ENCODE data around the gene TAF1L.
"Not testable (repeated sequence)": the region's sequence is repeated elsewhere in the genome, so short reads cannot be mapped to it uniquely, and the experiment has no call there.

TAF1L gene, protein sequence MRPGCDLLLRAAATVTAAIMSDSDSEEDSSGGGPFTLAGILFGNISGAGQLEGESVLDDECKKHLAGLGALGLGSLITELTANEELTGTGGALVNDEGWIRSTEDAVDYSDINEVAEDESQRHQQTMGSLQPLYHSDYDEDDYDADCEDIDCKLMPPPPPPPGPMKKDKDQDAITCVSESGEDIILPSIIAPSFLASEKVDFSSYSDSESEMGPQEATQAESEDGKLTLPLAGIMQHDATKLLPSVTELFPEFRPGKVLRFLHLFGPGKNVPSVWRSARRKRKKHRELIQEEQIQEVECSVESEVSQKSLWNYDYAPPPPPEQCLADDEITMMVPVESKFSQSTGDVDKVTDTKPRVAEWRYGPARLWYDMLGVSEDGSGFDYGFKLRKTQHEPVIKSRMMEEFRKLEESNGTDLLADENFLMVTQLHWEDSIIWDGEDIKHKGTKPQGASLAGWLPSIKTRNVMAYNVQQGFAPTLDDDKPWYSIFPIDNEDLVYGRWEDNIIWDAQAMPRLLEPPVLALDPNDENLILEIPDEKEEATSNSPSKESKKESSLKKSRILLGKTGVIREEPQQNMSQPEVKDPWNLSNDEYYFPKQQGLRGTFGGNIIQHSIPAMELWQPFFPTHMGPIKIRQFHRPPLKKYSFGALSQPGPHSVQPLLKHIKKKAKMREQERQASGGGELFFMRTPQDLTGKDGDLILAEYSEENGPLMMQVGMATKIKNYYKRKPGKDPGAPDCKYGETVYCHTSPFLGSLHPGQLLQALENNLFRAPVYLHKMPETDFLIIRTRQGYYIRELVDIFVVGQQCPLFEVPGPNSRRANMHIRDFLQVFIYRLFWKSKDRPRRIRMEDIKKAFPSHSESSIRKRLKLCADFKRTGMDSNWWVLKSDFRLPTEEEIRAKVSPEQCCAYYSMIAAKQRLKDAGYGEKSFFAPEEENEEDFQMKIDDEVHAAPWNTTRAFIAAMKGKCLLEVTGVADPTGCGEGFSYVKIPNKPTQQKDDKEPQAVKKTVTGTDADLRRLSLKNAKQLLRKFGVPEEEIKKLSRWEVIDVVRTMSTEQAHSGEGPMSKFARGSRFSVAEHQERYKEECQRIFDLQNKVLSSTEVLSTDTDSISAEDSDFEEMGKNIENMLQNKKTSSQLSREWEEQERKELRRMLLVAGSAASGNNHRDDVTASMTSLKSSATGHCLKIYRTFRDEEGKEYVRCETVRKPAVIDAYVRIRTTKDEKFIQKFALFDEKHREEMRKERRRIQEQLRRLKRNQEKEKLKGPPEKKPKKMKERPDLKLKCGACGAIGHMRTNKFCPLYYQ (N-terminal part only)

DNA sequence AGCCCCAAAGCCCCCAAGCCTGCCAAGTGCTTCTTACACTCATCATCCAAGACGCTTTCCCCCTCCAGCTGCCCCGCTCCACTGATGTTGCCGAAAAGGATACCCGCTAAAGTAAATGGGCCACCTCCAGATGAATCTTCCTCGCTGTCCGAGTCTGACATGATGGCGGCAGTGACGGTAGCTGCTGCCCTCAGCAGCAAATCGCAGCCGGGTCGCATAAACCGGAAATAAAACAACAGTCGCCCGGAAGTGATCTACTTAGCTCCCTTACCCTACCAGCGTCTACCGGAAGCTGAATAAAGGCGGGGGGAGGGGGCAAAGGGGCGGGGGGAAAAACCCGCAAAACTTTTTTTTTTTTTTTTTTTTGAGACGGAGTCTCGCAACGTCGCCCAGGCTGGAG is at the start of gene TAF1L:
Gene TAF1L (minus strand): TSS at position 308 of the 400 bp plus-strand sequence. CDS start 90 bp downstream, at position 218.
- no peak for DNase-seq (ENCODE audit: low read depth)

DNA sequence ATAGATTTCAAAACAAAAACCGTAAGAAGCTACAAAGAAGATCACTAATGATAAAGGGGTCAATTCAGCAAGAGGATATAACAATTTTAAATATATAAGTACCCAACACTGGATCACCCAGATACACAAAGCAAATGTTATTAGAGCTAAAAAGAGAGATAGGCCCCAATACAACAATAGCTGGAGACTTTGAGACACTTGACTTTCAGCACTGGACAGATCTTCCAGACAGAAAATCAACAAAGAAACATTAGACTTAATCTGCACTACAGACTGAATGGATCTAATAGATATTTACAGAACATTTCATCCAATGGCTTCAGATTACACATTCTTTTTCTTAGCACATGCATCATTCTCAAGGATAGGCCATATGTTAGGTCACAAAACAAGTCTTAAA is 46.3 kb upstream of the TAF1L start:
- DNase-seq (ENCODE audit: low read depth): no peak

DNA sequence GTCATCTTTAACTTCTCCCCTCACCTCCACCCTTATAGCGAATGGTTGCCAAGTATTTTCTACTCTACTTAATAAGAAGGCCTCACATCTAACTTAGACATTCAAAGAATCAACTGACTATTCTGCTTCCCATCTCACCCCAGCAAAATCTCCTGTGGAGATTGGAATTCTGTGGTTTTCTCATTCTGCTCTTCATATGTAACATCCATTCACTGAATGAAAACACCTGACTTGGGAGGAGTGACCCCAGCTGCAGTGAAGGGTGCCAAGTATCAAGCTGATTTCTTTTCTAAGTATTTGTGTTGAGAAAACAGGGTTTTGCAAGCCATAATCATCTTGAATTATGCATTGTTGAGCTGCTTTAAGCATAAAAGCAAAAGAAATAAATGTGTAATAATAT is 42.5 kb upstream of the TAF1L start:
- no peak for DNase-seq (ENCODE audit: low read depth)

DNA sequence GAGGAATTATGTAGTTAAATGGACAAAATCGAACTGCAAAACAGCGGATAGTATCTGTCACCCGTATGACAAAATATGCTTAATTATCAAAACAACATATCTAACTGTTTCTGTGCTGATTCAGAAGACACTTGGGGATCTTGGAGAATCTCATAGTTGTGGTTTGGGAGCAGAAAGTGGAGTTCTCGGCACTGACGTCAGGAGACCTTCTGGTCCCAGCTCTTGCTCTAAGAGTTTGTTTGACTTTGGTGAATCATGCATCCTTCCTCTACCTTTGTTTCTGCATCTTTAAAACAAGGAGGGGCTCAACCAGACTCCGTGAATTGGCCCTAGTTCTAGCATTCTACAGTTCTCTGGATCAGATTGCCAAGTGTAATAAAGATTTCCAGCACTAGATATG is 37.0 kb upstream of the TAF1L start:
- DNase-seq (ENCODE audit: low read depth): no peak

DNA sequence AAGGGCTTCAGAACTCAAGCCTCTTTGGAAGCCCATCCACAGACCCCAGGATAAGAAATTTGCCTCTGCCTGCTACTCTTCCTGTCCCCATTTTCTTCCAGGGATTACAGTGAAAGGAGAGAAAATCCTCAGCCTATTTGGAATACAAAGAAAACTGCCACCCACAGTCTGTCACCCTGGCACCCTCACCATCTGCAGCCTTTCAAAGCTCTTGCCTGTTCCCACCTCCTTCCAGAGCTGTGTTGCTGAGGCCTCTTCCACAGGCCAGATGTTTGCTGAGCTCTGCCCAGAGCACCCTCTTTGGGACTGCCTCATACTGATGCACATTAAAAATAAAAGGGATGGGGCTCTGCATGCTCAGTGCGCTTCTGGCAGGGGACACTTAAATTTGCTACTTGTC is 35.9 kb upstream of the TAF1L start:
- no peak for DNase-seq (ENCODE audit: low read depth)

DNA sequence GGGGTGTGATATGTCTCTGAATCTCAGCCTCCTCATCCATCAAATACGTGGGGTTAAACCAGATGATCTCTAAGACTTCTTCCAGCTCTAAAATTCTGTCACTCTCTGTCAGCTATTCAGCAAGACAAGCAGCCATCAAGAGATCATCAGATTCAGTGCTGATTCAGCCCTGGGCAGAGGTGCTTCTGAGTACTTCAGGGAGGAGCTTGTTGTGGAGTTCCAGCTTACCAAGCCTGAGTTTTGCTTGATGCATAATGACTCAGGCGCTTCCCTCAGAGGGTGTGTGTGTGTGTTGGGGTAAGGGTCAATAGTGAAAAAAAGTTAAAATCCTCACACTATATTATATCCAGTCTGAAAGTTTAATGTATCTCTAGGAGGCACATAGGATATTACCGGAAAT is 29.6 kb upstream of the TAF1L start:
- no peak for DNase-seq (ENCODE audit: low read depth)

DNA sequence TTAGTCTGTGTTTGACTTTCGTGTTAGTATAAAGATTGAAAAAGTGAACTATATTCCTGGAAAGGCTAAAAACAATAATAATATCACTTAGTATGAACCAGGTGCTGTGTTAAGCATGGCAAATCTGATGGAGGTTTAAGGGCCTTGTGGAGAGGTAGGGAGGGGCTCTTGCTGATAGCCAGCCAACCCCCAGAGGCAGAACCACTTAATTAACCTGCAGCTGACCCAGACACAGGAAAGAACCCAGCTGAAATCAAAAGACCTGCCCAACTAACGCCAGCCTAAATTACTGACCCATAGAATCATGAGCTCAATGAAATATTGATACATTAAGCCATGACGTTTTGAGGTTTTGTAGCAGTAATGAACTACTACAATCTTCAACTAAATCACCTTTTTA is 28.3 kb upstream of the TAF1L start:
- DNase-seq (ENCODE audit: low read depth): no peak

DNA sequence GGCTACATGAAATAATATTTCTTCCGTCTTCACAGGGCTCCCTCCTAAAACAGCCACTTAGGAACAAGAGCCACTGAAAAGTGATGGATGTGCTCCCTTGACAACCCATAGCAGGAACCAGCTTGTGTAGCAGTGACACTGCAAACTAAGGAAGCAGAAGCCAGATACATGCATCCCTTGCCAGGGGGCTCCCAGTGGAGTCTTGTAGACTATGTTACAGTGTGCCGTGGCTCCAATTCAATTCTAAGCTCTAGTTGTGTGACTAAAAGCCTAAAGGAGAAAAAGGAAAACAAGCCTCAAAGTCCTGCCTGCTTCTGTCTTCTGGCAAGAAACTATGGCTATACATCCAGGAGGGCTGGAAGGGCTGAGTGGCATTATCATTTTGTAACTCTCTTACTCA is 12.2 kb upstream of the TAF1L start:
- DNase-seq (ENCODE audit: low read depth): no peak

DNA sequence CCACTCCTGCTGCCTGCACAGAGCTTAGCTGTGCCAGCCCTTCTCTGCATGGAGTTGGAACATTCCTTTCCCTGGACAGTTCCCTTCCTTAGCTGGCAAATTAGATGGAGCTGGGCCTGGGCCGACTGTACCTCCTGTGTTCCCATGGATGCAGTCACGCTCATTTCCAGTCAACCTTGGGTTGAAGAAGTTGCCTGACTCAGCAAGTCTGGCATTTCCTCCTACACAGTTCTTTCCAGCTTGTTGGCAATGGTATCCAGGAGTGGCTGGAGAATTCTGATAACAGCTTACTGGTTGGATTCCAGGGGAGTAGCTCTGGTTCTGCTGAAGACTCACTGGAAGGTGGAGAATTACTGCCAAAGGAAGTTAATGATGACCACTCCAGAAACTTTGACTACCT is 9.2 kb upstream of the TAF1L start:
- DNase-seq (ENCODE audit: low read depth): no peak

DNA sequence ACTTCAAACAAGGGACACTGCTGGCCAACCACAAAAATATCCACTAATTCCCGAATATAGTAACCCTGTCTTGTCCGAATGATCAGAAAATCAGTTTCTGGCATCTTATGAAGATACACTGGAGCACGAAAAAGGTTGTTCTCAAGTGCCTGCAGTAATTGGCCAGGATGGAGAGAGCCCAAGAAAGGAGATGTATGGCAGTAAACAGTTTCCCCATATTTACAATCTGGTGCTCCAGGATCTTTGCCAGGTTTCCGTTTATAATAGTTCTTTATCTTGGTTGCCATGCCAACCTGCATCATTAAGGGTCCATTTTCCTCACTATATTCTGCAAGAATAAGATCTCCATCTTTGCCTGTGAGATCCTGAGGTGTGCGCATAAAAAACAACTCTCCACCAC is 2.3 kb downstream of the TAF1L start:
- not testable (repeated sequence) for DNase-seq (ENCODE audit: low read depth)

DNA sequence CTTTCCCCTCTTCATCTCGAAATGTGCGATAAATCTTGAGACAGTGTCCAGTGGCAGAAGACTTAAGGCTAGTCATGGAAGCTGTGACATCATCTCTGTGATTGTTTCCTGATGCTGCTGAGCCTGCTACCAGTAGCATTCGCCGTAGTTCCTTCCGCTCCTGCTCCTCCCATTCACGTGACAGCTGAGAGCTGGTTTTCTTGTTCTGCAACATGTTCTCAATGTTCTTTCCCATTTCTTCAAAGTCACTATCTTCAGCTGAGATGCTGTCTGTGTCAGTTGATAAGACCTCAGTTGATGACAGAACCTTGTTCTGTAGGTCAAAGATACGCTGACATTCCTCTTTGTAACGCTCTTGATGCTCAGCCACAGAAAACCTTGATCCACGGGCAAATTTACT is 3.5 kb downstream of the TAF1L start:
- DNase-seq (ENCODE audit: low read depth): no peak

DNA sequence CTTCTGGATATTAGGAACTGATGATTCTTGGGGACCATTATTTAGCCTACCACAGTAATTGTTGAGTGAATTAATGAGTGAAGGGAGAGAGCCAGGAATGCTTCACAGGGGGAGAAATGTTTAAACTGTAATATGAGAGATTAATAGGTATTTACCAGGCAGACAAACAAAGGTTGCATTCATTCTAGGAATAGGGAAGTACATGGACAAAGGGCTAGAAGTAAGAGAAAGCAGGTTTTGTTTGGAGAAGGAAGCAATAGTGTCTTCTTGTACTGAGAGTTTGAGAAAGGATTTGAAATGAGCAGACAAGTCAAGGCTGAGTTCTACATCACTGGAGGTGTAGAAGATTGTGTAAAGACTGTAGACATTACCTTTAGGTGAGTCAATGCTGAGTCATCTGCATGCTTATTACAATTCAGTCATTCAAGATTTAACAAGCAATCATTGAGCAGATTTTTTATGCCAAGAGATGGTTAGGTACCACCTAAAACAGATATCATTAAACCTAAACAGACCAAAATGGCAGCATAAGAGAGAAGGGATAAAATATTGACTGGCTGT is 8.0 kb downstream of the TAF1L start:
- no peak for DNase-seq (ENCODE audit: low read depth)

DNA sequence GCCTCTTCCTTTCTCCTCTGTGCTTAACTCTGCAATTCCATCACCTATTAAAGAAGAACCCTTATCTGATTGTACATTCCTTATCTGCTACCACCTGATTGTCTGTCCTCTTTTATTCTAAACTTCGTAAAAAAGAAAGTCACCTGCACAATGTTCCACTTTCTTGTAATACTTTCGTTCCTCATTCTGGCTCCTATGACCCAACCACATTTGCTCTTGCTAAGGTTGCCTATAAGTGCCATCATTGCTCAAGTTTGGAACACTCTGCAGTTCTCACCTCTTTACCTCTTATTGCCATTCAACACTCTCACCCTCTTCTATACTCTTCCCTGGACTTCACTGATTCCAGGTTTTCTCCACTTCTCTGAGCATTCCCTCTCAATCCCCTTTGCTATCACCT is 10.1 kb downstream of the TAF1L start:
- no peak for DNase-seq (ENCODE audit: low read depth)

DNA sequence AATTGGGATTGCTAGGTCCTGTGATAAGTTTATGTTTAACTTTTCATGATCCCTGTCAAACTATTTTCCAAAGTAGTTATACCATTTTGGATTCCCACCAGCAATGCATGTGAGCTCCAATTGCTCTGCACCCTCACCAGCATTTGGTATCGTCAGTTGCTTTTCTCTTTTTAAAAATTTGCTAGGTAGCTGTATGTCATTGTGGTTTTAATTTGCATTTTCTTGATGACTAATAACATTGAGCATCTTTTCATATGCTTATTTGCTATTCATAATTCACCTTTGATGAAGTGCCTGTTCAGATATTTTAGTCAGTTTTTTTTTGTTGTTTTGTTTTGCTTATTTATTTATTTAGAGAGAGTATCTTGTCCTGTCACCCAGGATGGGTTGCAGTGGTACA is 12.5 kb downstream of the TAF1L start:
- no peak for DNase-seq (ENCODE audit: low read depth)

DNA sequence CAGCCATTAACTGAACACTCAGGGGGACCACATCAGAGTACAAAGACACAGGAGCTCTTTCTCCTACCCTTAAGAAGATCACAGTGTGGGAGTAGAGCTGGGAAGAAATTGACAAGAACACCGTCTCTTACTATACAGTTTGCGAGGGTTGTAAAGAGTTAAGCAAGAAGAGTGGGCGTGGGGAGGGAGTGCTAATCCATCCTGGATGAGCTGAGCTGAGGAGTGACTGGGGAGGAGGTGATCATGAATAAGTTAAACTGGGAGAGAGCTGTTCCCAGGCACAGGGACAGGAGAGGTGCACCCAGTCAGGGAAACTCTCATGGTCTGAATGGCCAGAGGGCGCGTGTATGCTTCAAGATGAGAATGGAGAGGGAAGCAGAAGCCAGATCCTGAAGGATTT is 17.2 kb downstream of the TAF1L start:
- DNase-seq (ENCODE audit: low read depth): no peak

DNA sequence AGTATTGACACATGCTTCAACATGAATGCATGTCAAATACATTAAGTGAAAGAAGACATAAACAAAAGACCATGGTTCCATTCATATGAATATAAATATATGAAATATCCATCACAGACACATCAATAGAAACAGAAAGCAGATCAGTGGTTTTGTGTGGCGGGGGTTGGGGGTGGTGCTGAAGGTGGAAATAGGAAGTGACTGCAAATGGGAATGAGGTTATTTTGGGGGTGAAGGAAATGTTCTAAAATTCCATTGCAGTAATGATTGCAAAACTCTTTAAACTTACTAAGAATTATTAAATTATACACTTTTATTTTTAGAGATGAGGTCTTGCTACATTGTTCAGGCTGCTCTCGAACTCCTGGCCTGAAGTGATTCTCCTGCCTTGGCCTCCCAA is 28.7 kb downstream of the TAF1L start:
- no peak for DNase-seq (ENCODE audit: low read depth)

DNA sequence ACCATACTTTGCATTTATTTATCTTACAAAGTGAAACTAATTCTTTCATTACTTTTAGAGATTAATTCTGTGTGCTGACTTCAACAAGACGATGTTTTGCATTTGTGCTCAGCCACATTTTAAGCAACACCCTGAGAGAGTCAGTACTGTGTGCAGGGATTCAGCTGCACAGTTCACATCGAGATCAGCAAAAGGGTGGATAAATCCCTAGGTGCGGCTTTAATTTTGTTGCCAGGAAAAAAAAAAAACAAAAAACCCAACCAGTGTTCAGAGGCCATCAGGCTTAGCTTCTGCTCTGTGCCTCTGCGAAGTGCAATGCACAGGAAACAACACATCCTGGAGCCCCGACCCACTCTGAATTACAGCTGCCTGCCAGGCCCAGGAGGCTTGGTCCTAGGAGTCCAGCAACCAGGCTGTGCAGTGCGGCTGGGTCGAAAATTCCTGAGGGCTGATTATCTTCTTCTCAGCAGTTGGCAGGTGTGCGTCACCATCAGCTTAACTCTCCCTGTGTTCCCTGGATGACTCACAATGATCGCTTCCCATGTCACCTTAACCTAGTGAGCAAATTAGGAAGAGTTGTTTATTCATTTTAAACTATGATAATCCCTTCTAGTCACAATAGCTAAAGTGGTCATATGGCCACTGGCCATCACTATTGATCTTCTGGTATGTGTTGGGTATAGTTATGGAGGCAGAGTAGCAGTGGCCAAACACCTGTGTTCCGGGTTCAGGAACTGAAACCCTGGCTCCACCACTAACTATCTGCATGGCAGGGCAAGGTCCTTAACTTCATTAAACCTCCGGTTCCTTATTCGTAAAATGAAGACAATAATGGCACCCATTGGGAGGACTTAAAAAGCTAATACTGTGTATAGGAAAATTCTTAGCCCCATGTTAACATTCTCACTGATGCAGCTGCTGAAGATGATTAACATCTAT is 31.3 kb downstream of the TAF1L start:
- DNase-seq (ENCODE audit: low read depth): no peak

DNA sequence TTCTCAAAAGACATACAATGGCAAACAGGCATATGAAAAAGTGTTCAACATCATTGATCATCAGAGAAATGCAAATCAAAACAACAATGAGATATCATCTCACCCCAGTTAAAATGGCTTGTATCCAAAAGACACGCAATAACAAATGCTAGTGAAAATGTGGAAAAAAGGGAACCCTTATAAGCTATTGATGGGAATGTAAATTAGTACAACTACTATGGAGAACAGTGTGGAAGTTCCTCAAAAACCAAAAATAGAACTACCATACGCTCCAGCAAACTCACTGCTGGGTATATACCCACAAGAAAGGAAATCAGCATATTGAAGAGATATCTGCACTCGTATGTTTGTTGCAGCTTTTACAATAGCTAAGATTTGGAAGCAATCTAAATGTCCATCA is 36.4 kb downstream of the TAF1L start:
- not testable (repeated sequence) for DNase-seq (ENCODE audit: low read depth)

DNA sequence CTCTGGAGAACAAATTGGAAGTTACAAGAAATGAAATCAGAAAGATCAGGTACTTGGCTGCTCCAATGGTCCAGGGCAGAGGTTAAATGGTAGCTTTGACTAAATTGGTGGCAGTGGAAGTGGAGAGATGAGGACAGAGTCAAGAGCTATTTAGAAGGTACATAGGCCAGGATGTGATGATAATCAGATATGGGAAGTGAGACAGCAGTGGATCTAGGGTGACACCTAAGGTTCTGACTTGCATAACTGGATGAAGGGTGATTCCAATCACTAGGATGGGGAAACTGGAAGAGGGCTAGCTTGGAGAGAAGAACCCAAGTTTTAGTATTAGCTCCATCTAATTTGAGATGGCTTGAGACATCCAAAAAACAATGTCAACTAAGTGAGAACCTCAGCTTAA is 38.5 kb downstream of the TAF1L start:
- DNase-seq (ENCODE audit: low read depth): no peak

DNA sequence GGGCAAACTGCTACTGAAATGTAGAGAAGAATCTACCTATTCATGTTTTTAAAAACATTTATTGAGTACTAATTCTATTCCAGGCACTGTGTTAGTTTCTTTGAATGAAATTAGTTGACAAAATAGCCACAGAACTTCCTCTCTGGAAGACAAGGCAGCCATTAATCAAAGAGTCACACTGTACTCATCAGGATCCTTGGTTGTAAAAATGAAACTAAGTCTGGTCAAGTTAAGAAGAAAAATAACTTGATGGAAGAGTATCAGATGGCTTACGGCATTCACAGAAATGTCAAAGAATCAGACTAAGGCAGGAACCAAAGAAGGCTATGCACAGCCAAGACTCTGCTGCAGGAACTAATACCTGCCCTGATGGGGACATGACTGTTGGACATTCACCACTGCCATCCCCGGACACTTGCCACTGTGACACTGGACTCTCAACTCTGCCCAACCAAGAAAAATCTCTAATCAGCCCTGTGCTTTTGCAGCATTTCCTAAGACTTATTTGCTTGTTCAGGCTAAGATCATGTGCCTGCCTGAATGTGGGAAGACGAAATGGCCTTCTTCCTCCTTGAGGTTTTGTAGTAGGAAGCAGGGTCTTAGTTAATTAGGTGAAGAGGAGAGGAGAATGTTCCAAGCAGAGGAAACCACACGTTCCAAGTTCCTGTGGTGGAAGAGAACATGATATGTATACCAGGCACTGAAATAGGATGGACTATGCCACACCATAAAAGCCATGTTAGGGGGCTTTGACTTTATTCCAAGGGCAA is 39.2 kb downstream of the TAF1L start:
- no peak for DNase-seq (ENCODE audit: low read depth)

Data from stimulated activated CD8-positive, alpha-beta memory T cell treated with anti-CD3 and anti-CD28 coated beads, Interleukin-12 subunit alpha, Interleukin-12 subunit beta, amount 100 ng/mL, for 1 hour (primary cell).